ENCODE results near the gene ENOX1.

- no peak for TF ChIP-seq CTCF (IDR thresholded peaks at IDR 0.05)
- no peak for TF ChIP-seq POLR2A (IDR thresholded peaks at IDR 0.05)
These were observed 559.1 kb downstream of the ENOX1 start for GRCh38 chr13:43227721-43228120.
